Activated B cell treated with CpG ODN at 0.5 μM for 24 hours (primary cell): ENCODE measurements around the gene USP37. TPM values are rescaled to one million over a fixed set of nuclear protein-coding genes. Genes with fewer than 3 reads are reported as not detected.

Source experiments
- ATAC-seq: fragments of 200-7000 bp; cut with Tn5 transposase; one replicate; pipeline ENCODE4 v1.10.0; 2021; ENCODE audit warnings: low read depth, mild to moderate bottlenecking, moderate library complexity
- CTCF ChIA-PET: fragments of 350-600 bp; sonication (Branson Sonifier 250); formaldehyde crosslinking; loops from one replicate; lab custom pipeline; 2021; ENCODE audit warnings: antibody characterized with exemption; lab: Charles Lee
- POLR2A ChIA-PET: fragments of 350-600 bp; sonication (Branson Sonifier 250); formaldehyde crosslinking; loops from one replicate; lab custom pipeline; 2021; ENCODE audit warnings: antibody characterized with exemption; lab: Charles Lee
- DNase-seq: peaks from one replicate; pipeline ENCODE4 v3.0.0; 2022
- H3K27ac Mint-ChIP-seq: one replicate; pipeline ENCODE4 v1.8.0; 2020; ENCODE audit warnings: mixed read lengths
- H3K27me3 Mint-ChIP-seq: one replicate; pipeline ENCODE4 v1.8.0; 2021; ENCODE audit warnings: mixed read lengths
- H3K36me3 Mint-ChIP-seq: one replicate; pipeline ENCODE4 v1.8.0; 2021; ENCODE audit warnings: low read depth, mixed read lengths
- H3K4me1 Mint-ChIP-seq: one replicate; pipeline ENCODE4 v1.8.0; 2021; ENCODE audit warnings: mixed read lengths
- H3K4me3 Mint-ChIP-seq: one replicate; pipeline ENCODE4 v1.8.0; 2020; ENCODE audit warnings: mild to moderate bottlenecking, mixed read lengths
- H3K9me3 Mint-ChIP-seq: one replicate; pipeline ENCODE4 v1.8.0; 2020; ENCODE audit warnings: mixed read lengths
- intact Hi-C: fragments of 100-400 bp; cut with micrococcal nuclease; formaldehyde crosslinking; loops from one replicate; pipeline ENCODE4 v1.15.1; 2024
- total RNA-seq: library from RNA; stranded (reverse); gene quantifications from 2 replicates; pipeline ENCODE4 v1.2.3, GENCODE V29; 2022
- TF ChIP-seq, protein P1 (sequence below): fragments of 200-600 bp; IDR thresholded peaks from one replicate; pipeline ENCODE4 v1.8.0; 2022; ENCODE audit warnings: antibody characterized with exemption, mild to moderate bottlenecking

USP37 gene
- total RNA-seq, 1 donor from 2014 or later = 23.1 TPM

DNA sequence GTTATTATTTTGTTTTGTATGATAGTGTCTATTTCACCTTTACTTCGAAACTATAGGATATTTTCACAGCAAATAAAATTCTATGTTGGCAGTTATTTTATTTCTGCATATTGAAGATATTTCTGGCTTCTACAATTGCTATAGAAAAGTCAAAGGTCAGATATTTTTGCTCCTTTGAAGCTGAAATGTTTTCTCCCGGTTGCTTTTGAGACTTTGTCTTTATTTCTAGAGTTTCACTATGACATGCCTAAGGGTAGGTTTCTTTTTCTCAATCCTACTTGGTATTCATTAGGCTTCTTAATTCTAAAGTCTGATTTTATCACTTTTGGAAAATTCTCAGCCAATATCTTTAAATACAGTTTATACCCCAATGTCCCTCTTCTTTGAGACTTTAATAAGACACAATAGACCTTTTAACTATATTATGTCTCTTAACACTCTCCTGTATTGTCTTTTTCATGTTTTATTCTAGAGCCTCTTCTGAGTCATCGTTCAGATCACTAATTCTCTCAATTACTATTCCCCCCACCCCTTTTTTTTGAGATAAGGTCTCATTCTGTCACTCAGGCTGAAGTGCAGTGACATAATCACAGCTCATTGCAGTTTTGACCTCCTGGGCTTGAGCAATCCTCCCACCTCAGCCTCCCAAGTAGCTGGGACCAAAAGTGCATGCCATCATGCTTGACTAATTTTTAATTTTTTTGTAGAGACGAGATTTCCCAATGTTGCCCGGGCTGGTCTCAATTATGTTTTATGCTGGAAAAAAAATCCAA is 50.5 kb downstream of the USP37 start:
- Mint-ChIP-seq H3K4me3 (no peak overlapping the region), H3K27me3 (no peaks in the 10 kb centered on the region), H3K9me3 (no peaks in the 10 kb centered on the region), H3K36me3 (peaks cover 43% of the 10 kb centered on the region), H3K4me1 (peaks cover 4% of the 10 kb centered on the region), H3K27ac (peak overlapping the region; percentile 46)
- intact Hi-C loops = no loop called here
- ChIA-PET CTCF (no interaction called here), POLR2A (no interaction called here)
- ATAC-seq (no peak), DNase-seq (no peak)
- TF ChIP-seq, protein P1, sequence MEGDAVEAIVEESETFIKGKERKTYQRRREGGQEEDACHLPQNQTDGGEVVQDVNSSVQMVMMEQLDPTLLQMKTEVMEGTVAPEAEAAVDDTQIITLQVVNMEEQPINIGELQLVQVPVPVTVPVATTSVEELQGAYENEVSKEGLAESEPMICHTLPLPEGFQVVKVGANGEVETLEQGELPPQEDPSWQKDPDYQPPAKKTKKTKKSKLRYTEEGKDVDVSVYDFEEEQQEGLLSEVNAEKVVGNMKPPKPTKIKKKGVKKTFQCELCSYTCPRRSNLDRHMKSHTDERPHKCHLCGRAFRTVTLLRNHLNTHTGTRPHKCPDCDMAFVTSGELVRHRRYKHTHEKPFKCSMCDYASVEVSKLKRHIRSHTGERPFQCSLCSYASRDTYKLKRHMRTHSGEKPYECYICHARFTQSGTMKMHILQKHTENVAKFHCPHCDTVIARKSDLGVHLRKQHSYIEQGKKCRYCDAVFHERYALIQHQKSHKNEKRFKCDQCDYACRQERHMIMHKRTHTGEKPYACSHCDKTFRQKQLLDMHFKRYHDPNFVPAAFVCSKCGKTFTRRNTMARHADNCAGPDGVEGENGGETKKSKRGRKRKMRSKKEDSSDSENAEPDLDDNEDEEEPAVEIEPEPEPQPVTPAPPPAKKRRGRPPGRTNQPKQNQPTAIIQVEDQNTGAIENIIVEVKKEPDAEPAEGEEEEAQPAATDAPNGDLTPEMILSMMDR = no peak

DNA sequence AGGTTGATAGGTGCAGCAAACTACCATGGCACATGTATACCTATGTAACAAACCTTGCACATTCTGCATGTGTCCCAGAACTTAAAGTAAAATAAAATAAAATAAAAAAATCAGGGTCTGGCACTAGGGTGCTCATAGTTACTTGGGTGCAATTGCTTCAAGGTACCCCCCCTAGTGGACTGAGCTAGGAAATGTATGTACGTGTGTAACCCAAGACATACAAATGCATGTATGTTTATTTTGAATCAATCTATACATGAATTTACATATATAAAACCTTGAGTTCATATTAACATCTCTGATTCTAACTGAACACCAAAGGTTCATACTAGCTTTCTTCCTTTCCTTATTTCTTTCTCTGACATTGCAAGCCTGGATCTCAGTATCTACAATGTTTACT is 51.5 kb downstream of the USP37 start:
- H3K9me3 Mint-ChIP-seq = no peaks in the 10 kb centered on the region
- H3K4me1 Mint-ChIP-seq = peaks cover 4% of the 10 kb centered on the region
- no peak for DNase-seq
- TF ChIP-seq, protein P1 = no peak
- no peak overlapping the region for H3K4me3 Mint-ChIP-seq
- H3K27me3 Mint-ChIP-seq = no peaks in the 10 kb centered on the region
- ChIA-PET POLR2A (no interaction called here), CTCF (interaction anchor here (0.7 kb wide), 1 partner anchor 14 kb away, joined by 4 read pairs; no protein-coding TSS in a partner anchor)
- no peak for ATAC-seq
- H3K36me3 Mint-ChIP-seq = peaks cover 39% of the 10 kb centered on the region
- intact Hi-C loops = loop anchor here (1.0 kb wide), 1 partner anchor 110 kb away; no protein-coding TSS in a partner anchor
- no peak overlapping the region for H3K27ac Mint-ChIP-seq

DNA sequence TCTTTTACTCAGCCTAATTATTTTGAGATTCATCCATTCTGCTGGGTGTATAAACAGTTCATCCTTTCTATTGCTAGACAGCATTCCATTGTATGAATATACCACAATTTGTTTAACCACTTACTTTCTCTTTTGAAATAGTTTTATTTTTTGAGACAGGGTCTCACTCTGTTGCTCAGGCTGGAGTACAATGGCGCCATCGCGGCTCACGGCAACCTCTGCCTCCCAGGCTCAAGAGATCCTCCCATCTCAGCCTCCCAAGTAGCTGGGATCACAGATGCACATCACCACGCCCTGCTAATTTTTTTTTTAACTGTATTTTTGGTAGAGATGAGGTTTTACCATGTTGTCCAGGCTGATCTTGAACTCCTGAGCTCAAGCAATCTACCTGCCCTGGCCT is 54.5 kb downstream of the USP37 start:
- no peaks in the 10 kb centered on the region for H3K9me3 Mint-ChIP-seq
- no peak for DNase-seq
- ATAC-seq = no peak
- POLR2A ChIA-PET = no interaction called here
- TF ChIP-seq, protein P1 = no peak
- H3K27me3 Mint-ChIP-seq = no peaks in the 10 kb centered on the region
- CTCF ChIA-PET = no interaction called here
- H3K4me1 Mint-ChIP-seq = peaks cover 4% of the 10 kb centered on the region
- H3K4me3 Mint-ChIP-seq = no peak overlapping the region
- intact Hi-C loops = no loop called here
- H3K36me3 Mint-ChIP-seq = peaks cover 31% of the 10 kb centered on the region
- no peak overlapping the region for H3K27ac Mint-ChIP-seq

DNA sequence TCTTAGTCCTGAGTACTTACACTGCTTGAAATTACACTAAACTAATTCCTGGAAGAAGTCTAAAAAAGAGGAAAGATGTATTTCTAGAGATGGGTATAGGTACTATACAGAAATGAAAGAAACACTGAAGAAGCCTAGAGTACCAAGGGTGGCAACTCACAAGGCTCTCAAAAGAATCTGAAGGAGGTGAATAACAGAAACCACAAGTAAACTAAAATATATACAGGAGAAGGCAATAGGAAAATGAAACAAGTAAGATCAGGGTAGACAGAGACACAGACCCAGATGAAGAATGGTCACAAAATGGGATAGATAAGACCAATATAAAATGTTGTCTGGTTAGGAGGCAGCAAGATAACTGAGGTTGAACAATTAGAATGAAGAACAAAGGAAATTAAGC is 59.9 kb downstream of the USP37 start:
- CTCF ChIA-PET = no interaction called here
- ATAC-seq = no peak
- intact Hi-C loops = no loop called here
- H3K36me3 Mint-ChIP-seq = peaks cover 45% of the 10 kb centered on the region
- POLR2A ChIA-PET = no interaction called here
- no peaks in the 10 kb centered on the region for H3K4me1 Mint-ChIP-seq
- H3K4me3 Mint-ChIP-seq = no peak overlapping the region
- DNase-seq = no peak
- no peaks in the 10 kb centered on the region for H3K9me3 Mint-ChIP-seq
- TF ChIP-seq, protein P1 = no peak
- H3K27me3 Mint-ChIP-seq = no peaks in the 10 kb centered on the region
- H3K27ac Mint-ChIP-seq = no peak overlapping the region

DNA sequence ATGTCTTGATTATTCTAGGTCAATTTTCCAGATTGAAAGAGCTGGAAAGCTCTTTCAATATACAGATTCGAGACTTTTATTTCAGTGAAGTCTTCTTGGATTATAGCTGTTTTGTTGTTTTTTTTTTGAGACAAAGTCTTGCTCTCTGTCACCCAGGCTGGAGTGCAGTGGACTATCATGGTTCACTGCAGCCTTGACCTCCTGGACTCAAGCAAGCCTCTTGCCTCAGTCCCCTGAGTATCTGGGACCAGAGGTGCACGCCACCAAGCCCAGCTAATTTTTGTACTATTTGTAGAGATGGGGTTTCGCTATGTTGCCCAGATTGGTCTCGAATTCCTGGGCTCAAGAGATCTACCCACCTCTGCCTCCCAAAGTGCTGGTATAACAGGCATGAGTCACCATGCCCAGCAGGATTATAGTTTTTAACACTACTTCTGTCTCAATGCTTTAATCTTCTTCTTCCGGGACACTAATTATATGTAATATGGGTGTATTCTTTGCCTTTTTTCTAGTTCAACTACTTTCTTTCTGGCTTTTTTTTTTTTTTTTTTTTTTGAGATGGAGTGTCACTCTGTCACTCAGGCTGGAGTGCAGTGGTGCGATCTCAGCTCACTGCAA is 62.3 kb downstream of the USP37 start:
- TF ChIP-seq, protein P1 = no peak
- peaks cover 4% of the 10 kb centered on the region for H3K4me1 Mint-ChIP-seq
- peaks cover 64% of the 10 kb centered on the region for H3K36me3 Mint-ChIP-seq
- no peak overlapping the region for H3K27ac Mint-ChIP-seq
- DNase-seq = no peak
- no peaks in the 10 kb centered on the region for H3K27me3 Mint-ChIP-seq
- ChIA-PET POLR2A (no interaction called here), CTCF (no interaction called here)
- ATAC-seq = no peak
- H3K4me3 Mint-ChIP-seq = no peak overlapping the region
- H3K9me3 Mint-ChIP-seq = no peaks in the 10 kb centered on the region
- intact Hi-C loops = no loop called here
